Measurements from ENCODE around the gene SERHL2.

DNA sequence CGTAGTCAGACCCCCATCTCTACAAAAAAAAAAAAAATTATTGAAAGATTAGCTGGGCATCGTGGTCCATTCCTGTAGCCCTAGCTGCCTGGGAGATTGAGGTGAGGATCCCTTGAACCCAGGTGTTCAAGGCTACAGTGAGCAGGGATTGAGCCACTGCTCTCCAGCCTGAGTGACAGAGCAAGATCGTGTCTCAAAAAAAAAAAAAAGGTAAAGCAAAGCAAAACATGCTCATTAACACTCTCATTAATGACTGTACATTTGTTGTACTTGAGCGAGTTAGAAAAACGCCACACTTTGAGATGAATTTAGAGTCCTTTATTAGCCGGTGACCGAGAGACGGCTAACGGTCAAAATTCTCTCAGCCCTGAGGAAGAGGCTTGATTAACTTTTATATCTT, 6.2 kb upstream of the SERHL2 start:
- TF ChIP-seq EZH2phosphoT487 (conservative IDR thresholded peaks at IDR 0.05; ENCODE audit: low read length), result no peak
- TF ChIP-seq, protein P1, sequence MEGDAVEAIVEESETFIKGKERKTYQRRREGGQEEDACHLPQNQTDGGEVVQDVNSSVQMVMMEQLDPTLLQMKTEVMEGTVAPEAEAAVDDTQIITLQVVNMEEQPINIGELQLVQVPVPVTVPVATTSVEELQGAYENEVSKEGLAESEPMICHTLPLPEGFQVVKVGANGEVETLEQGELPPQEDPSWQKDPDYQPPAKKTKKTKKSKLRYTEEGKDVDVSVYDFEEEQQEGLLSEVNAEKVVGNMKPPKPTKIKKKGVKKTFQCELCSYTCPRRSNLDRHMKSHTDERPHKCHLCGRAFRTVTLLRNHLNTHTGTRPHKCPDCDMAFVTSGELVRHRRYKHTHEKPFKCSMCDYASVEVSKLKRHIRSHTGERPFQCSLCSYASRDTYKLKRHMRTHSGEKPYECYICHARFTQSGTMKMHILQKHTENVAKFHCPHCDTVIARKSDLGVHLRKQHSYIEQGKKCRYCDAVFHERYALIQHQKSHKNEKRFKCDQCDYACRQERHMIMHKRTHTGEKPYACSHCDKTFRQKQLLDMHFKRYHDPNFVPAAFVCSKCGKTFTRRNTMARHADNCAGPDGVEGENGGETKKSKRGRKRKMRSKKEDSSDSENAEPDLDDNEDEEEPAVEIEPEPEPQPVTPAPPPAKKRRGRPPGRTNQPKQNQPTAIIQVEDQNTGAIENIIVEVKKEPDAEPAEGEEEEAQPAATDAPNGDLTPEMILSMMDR (IDR thresholded peaks at IDR 0.05; ENCODE audit: insufficient read depth, low read length, poor library complexity, severe bottlenecking), result no peak

Data from SU-DHL-6 (cell line).